Large intestine (tissue), 3 donors: Measurements from ENCODE around the gene LHPP. TPM values are rescaled to one million over a fixed set of nuclear protein-coding genes. Genes with fewer than 3 reads are reported as not detected.

Experiments
- DNase-seq, 2 donors: peaks; one replicate each; pipeline versions ENCODE4 v3.0.0 to v3.0.0-alpha.2; 2013
- H3K27ac ChIP-seq: one replicate; pipeline ENCODE4 v1.5.1; 2013; ENCODE audit warnings: low read length
- H3K27me3 ChIP-seq: 2 replicates; pipeline ENCODE4 v1.6.1; 2013; ENCODE audit warnings: low read length; ENCODE audit not compliant: control insufficient read depth, insufficient read depth
- H3K36me3 ChIP-seq: 2 replicates; pipeline ENCODE4 v1.6.1; 2013; ENCODE audit warnings: low read length; ENCODE audit not compliant: control insufficient read depth, insufficient read depth
- H3K4me1 ChIP-seq: one replicate; pipeline ENCODE4 v1.6.1; 2013; ENCODE audit warnings: low read length; ENCODE audit not compliant: control insufficient read depth, insufficient read depth
- H3K4me3 ChIP-seq: one replicate; pipeline ENCODE4 v1.5.1; 2013; ENCODE audit warnings: low read length
- H3K9me3 ChIP-seq: one replicate; pipeline ENCODE4 v1.6.1; 2013; ENCODE audit warnings: mild to moderate bottlenecking, low read depth, low read length, moderate library complexity; ENCODE audit not compliant: control insufficient read depth
- WGBS: methylation state at CpG from one replicate; pipeline ENCODE4 v1.1.5; 2013; ENCODE audit warnings: low lambda C conversion rate; ENCODE audit not compliant: insufficient coverage; 5-methylcytosine and 5-hydroxymethylcytosine counted together
- polyA plus RNA-seq: library from polyadenylated mRNA; unstranded; fragments of 120-200 nt; gene quantifications from one replicate; pipeline ENCODE4 v1.2.1, GENCODE V29; 2013

LHPP gene
- polyA plus RNA-seq, 1 donor = 40.7 TPM

DNA sequence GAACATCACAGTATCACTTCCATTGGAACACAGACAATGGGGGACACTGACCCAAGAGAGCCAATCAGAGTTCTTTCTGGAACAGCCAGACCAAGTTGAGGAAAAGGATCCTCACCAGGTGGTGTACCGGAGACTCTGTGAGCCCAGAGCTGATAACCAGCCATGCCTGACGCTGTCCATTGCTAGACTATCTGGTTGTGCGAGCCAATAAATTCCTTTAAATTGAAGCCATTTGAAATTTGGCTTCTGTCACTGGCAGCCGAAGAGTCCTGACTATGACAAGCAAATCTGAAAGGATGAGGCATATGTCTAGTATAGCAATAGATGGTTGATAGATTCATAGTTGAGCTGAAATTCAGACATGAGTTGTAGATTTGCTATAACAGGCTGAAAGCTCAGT is 3.1 kb upstream of the LHPP start:
- DNase-seq = no peak
- H3K4me1 ChIP-seq = peaks cover 4% of the 10 kb centered on the region
- H3K4me3 ChIP-seq = no peak overlapping the region
- no peak overlapping the region for H3K27ac ChIP-seq
- no peaks in the 10 kb centered on the region for H3K9me3 ChIP-seq
- WGBS = no CpG with 5 or more reads among the region's 4 CpGs
- peaks cover 18% of the 10 kb centered on the region for H3K27me3 ChIP-seq
- H3K36me3 ChIP-seq = no peaks in the 10 kb centered on the region

DNA sequence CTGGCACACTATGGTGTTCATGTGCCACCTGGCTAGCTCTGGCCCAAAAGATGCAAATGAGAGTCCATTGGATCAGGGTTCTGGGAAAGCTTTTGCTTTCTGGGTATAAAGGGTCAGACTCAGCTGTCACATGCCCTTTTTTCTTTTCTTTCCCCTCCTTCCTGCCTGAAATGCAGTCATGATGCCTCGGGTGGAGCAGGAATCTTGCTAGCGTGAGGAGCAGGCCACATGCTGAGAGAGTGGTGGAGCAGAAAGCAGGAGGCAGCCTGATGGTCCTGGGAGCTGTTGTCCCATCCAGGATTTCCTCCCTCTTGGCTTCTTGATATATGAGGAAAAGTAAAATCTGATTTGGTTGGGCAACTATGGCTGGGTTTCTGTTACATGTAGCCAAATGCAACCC is 2.7 kb upstream of the LHPP start:
- no peaks in the 10 kb centered on the region for H3K9me3 ChIP-seq
- H3K27me3 ChIP-seq = peaks cover 14% of the 10 kb centered on the region
- no peak for DNase-seq
- peaks cover 4% of the 10 kb centered on the region for H3K4me1 ChIP-seq
- no peak overlapping the region for H3K27ac ChIP-seq
- no peak overlapping the region for H3K4me3 ChIP-seq
- no CpG with 5 or more reads among the region's 2 CpGs for WGBS
- no peaks in the 10 kb centered on the region for H3K36me3 ChIP-seq

- no peak for DNase-seq
Observed at GRCh38 chr10:124459395-124459794, 2.2 kb upstream of the LHPP start.

GRCh38 chr10:124460144-124460543 is 1.5 kb upstream of the LHPP start:
- WGBS = no CpG with 5 or more reads among the region's 5 CpGs

More at GRCh38 chr10:124459395-124459794, 2.2 kb upstream of the LHPP start:
- peaks cover 9% of the 10 kb centered on the region for H3K27me3 ChIP-seq
- H3K36me3 ChIP-seq = no peaks in the 10 kb centered on the region
- peaks cover 8% of the 10 kb centered on the region for H3K4me1 ChIP-seq
- no CpG with 5 or more reads among the region's 1 CpG for WGBS
- H3K27ac ChIP-seq = no peak overlapping the region
- H3K4me3 ChIP-seq = no peak overlapping the region
- H3K9me3 ChIP-seq = no peaks in the 10 kb centered on the region

GRCh38 chr10:124462348-124462695 is 699 bp downstream of the LHPP start:
- Histone ChIP-seq H3K4me3 (peak overlapping the region; percentile 70), H3K4me1 (peaks cover 30% of the 10 kb centered on the region), H3K27me3 (no peaks in the 10 kb centered on the region), H3K36me3 (no peaks in the 10 kb centered on the region), H3K9me3 (no peaks in the 10 kb centered on the region), H3K27ac (peak overlapping the region; percentile 49)
- WGBS = no CpG with 5 or more reads among the region's 8 CpGs
- DNase-seq = no peak

More at GRCh38 chr10:124460144-124460543, 1.5 kb upstream of the LHPP start:
- Histone ChIP-seq H3K27me3 (peaks cover 2% of the 10 kb centered on the region), H3K36me3 (no peaks in the 10 kb centered on the region), H3K4me1 (peaks cover 16% of the 10 kb centered on the region), H3K9me3 (no peaks in the 10 kb centered on the region), H3K4me3 (no peak overlapping the region), H3K27ac (no peak overlapping the region)
- no peak for DNase-seq

DNA sequence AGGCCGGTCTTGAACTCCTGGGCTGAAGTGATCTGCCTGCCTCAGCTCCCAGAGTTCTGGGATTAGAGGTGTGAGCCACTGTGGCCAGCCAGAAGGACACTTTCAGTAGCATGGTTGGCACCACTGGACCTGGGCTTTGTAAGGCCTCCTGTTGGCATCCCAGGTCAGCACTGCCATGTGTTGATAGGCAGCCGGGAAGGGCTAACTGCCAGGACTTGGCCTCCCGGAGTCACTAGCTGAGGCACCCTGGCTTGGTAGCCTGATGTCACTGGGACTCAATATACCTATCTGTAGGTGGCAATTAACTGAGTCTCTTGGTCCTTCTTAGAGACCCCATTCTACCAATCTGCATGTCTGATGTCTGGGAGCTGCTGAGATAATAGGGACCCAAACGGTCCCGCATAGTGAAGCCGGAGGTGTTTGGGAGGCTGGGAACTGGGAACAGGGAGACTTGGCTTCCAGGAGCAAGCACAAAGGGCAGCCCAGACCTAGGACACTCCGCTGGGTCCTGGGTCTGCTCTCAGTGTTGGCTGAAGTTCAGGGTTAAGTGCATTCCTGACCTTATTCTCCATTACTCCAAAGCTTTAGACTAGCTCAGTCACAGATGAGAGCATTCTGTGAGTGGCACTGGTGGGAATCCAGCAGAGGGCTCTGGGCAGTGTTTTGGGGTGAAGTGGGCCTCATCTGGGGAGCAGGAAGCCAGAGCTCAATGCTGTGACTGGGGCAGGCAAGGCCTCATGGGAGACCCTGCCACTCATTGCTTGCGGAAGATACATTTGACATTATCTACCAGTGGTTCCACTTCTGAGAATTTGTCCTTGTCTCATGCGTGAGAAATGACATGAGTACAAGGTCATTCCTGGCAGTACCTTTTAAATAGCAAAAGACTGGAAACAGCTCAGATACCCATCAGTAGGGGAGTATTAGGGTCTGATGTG is 2.7 kb downstream of the LHPP start:
- H3K27me3 ChIP-seq = no peaks in the 10 kb centered on the region
- H3K27ac ChIP-seq = peak overlapping the region; percentile 11
- H3K4me3 ChIP-seq = no peak overlapping the region
- WGBS = no CpG with 5 or more reads among the region's 9 CpGs
- DNase-seq = no peak
- peaks cover 49% of the 10 kb centered on the region for H3K4me1 ChIP-seq
- H3K9me3 ChIP-seq = no peaks in the 10 kb centered on the region
- H3K36me3 ChIP-seq = no peaks in the 10 kb centered on the region

- no peaks in the 10 kb centered on the region for H3K36me3 ChIP-seq
- no peaks in the 10 kb centered on the region for H3K27me3 ChIP-seq
- peak in 1 of 2 donors; percentile 55 for DNase-seq
- WGBS = 60% methylated on average over 1 of the region's 17 CpGs
- H3K9me3 ChIP-seq = no peaks in the 10 kb centered on the region
- H3K4me3 ChIP-seq = no peak overlapping the region
- H3K27ac ChIP-seq = peak overlapping the region; percentile 11
- peaks cover 58% of the 10 kb centered on the region for H3K4me1 ChIP-seq
Observed at GRCh38 chr10:124465003-124465776, 3.6 kb downstream of the LHPP start.

DNA sequence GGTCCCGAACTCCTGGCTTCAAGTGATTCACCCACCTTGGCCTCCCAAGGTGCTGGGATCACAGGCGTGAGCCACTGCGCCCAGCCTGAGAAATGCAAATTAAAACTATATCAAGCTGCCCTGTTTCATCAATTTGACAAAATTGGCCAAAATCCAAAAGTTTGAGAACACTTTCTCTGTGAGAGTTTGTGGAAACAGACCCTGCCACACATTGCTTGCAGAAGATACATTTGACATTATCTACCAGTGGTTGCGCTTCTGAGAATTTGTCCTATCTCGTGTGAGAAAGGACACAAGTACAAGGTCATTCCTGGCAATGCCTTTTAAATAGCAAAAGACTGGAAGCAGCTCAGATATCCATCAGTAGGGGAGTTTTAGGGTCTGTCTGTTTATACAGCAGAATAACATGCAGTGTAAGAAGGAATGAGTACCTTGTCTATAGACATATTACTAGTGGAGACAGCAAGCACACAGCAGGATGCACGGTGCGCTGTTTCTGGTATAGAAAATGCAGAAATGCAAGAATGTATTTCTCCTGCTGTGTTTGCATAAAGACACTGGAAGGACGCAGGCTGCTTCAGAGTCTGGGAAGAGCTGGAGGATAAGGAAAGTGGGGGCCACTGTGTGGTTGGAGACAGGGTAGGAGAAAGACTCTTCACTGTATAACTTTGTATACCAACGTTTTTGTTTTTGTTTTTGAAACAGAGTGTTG is 4.3 kb downstream of the LHPP start:
- WGBS = 63% methylated on average over 1 of the region's 9 CpGs
- Histone ChIP-seq H3K4me3 (no peak overlapping the region), H3K4me1 (peaks cover 64% of the 10 kb centered on the region), H3K9me3 (no peaks in the 10 kb centered on the region), H3K27ac (no peak overlapping the region), H3K36me3 (no peaks in the 10 kb centered on the region), H3K27me3 (no peaks in the 10 kb centered on the region)
- DNase-seq = no peak

DNA sequence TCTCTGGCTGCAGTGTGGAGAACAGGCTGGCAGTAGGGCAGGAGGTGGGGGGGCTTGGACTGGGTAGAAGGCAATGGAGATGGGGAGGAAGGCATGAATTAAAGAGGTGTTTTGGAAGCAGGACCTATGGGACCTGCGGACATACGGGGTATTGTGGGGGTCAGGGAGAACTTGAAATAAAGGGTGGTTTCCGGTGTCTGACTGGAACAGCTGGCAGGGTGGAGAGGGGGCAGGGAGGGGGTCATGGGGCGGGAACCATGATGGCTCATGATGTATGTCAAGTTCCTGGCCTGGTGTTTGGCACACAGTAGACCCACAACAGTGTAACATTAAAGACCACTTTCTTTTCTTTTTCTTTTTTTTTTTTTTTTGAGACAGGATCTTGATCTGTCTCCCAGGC is 5.5 kb downstream of the LHPP start:
- Histone ChIP-seq H3K4me1 (peaks cover 66% of the 10 kb centered on the region), H3K27ac (peak overlapping the region; percentile 60), H3K4me3 (no peak overlapping the region), H3K36me3 (no peaks in the 10 kb centered on the region), H3K27me3 (no peaks in the 10 kb centered on the region), H3K9me3 (no peaks in the 10 kb centered on the region)
- no peak for DNase-seq
- no CpG with 5 or more reads among the region's 4 CpGs for WGBS

DNA sequence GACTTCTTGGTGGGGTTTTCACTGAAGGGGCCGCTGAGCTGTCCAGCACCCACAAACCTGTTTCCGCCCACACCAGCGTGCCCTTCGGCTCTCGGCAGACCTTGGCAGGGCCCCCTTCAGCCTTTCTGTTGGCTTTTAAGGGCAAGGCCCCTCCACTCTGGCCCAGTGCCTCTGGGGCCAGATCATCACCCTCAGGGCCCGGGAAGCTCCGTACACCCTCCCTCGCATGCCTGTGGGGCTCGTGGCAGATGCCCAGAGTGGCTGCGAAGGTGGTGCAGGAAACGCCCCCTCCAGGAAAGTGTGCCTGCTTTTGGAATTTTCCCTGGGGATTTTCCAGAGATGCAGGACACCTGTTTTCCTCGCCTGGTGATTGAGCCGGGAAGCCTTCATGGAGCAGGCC is 7.0 kb downstream of the LHPP start:
- Histone ChIP-seq H3K4me1 (peaks cover 62% of the 10 kb centered on the region), H3K4me3 (no peak overlapping the region), H3K9me3 (no peaks in the 10 kb centered on the region), H3K27ac (peak overlapping the region; percentile 60), H3K27me3 (no peaks in the 10 kb centered on the region), H3K36me3 (no peaks in the 10 kb centered on the region)
- no peak for DNase-seq
- no CpG with 5 or more reads among the region's 13 CpGs for WGBS
